ENCODE results near the gene UBE2Z. TPM values are rescaled to one million over a fixed set of nuclear protein-coding genes. Genes with fewer than 3 reads are reported as not detected.

Gene UBE2Z
- total RNA-seq: 75.2 and 76.2 TPM in 2 replicates

DNA sequence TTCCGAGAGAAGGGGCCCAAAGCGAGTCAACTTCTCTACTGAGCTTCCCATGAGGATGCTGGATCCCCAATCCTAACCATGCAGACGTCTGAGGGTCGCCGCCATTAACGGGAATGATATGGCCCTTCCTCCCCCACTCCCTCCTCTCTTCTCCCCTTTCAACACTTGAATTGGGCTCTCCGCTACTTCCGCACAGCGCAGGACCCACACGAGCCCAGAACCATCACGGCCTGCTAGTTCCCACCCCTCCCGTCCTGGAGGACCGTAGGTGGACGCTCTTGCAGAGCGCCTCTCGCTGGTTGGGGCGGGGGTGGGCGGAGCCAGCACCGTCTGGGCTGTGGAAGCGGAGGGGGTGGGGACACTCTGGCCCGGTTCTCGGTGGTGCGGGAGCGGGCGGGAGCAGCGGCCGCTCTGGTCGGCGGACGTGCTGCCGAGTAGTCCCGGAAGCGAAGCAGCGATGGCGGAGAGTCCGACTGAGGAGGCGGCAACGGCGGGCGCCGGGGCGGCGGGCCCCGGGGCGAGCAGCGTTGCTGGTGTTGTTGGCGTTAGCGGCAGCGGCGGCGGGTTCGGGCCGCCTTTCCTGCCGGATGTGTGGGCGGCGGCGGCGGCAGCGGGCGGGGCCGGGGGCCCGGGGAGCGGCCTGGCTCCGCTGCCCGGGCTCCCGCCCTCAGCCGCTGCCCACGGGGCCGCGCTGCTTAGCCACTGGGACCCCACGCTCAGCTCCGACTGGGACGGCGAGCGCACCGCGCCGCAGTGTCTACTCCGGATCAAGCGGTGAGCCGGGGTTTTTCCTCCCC is at the start of gene UBE2Z:
Gene UBE2Z, plus strand, starts transcription at position 361 of the 797 bp plus-strand sequence. Its CDS starts 97 bp downstream, at position 458.

DNA sequence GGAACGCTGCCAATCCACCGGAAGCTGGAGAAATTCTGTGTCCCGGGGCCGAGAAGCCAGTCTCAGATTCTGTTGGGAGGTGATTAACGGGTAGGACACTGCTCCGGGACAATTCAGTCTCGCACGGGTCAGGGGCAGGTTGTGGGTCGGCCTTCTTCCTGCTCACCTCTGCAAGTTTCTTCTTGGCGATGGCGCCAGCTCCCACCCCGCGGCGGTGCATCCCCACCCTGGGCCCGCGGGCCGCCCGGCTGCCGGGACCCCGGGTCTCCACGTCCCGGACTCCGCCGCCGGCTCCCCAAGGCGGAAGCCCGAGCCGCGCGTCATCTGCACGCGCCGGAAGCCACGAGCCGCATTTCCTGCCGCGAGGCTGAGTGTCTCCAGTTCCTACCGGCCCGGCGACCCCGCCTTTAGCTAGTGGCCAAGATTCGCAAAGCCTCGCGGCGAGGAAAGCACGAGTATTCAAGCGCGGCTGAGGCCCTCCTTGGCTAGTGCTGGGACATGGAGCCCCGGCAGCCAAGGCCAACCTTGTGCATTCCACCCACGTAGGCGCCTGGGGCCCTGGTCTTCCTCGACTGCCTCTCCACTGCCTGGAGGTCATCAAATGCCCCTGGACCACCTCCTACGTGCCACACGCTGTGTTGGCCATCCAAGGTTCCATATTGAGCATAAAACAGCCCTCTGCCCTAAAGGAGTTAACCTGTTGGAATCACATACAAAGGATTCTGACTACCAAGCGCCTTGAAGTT is 36.5 kb downstream of the UBE2Z start, which contains the start of gene SNF8:
Gene SNF8, minus strand, starts transcription at position 328 of the 746 bp plus-strand sequence. Its CDS starts 108 bp downstream, at position 220.

Other genes starting within 250 kb of the UBE2Z start
- not detected in 2 replicates for gene PRAC1, start 185.9 kb upstream of the UBE2Z start, total RNA-seq
- not detected in 2 replicates for gene PRAC2, start 185.2 kb upstream of the UBE2Z start, total RNA-seq
- gene HOXB13, start 179.7 kb upstream of the UBE2Z start, total RNA-seq: under 0.01 TPM in 1 of 2 replicates, not detected in the other
- not detected in 2 replicates for gene TTLL6, start 91.2 kb upstream of the UBE2Z start, total RNA-seq
- gene CALCOCO2, start 77.4 kb upstream of the UBE2Z start, total RNA-seq: 39.3 and 85.4 TPM in 2 replicates
- 13.8 and 29.0 TPM in 2 replicates for gene ATP5MC1, start 15.6 kb upstream of the UBE2Z start, total RNA-seq
- 74.8 and 78.1 TPM in 2 replicates for gene SNF8, start 36.4 kb downstream of the UBE2Z start, total RNA-seq
- gene GIP, start 60.2 kb downstream of the UBE2Z start, total RNA-seq: not detected in 2 replicates
- under 0.01 and 0.07 TPM in 2 replicates for gene IGF2BP1, start 89.0 kb downstream of the UBE2Z start, total RNA-seq
- gene B4GALNT2, start 224.4 kb downstream of the UBE2Z start, total RNA-seq: 7.9 and 11.5 TPM in 2 replicates

Measured in nasal cavity respiratory epithelium epithelial cell of viscerocranial mucosa (primary cell).